22Rv1 (cell line): ENCODE results near the gene GPC5.

ENCODE experiments used
- CTCF ChIP-seq: fragments of 450-650 bp; IDR thresholded peaks from 2 replicates; pipeline ENCODE4 v1.5.1; 2017; ENCODE audit warnings: mild to moderate bottlenecking
- ZFX ChIP-seq: fragments of 450-650 bp; IDR thresholded peaks from 2 replicates; pipeline ENCODE4 v1.6.1; 2017; ENCODE audit warnings: antibody characterized with exemption, borderline replicate concordance

- TF ChIP-seq CTCF (no peak), ZFX (no peak)
These were observed 176.3 kb downstream of the GPC5 start for GRCh38 chr13:91574766-91575165.
